Measurements from ENCODE around the gene TCFL5.

TCFL5 gene

GRCh38 chr20:62794007-62794724, 67.5 kb downstream of the TCFL5 start:
- TF ChIP-seq CTCF (IDR thresholded peaks at IDR 0.05) = no peak
- peaks cover 22% of the 10 kb centered on the region for H3K4me1 Mint-ChIP-seq
- no peak overlapping the region for H3K27ac Mint-ChIP-seq
- H3K9me3 Mint-ChIP-seq = no peaks in the 10 kb centered on the region
- peaks cover 17% of the 10 kb centered on the region for H3K36me3 Mint-ChIP-seq (ENCODE audit: low read depth)
- peak overlapping the region; percentile 84 for H3K4me3 Mint-ChIP-seq
- peaks cover 37% of the 10 kb centered on the region for H3K27me3 Mint-ChIP-seq (ENCODE audit: low read depth, poor library complexity)
- peak; percentile 99 for DNase-seq

GRCh38 chr20:62793757-62794006, 67.9 kb downstream of the TCFL5 start:
- H3K36me3 Mint-ChIP-seq (ENCODE audit: low read depth) = peaks cover 12% of the 10 kb centered on the region
- H3K4me1 Mint-ChIP-seq = peaks cover 25% of the 10 kb centered on the region
- no peak overlapping the region for H3K27ac Mint-ChIP-seq
- TF ChIP-seq CTCF (IDR thresholded peaks at IDR 0.05) = no peak
- no peak for DNase-seq
- no peaks in the 10 kb centered on the region for H3K9me3 Mint-ChIP-seq
- H3K4me3 Mint-ChIP-seq = no peak overlapping the region
- peaks cover 40% of the 10 kb centered on the region for H3K27me3 Mint-ChIP-seq (ENCODE audit: low read depth, poor library complexity)

- Mint-ChIP-seq H3K27ac (no peak overlapping the region), H3K9me3 (no peaks in the 10 kb centered on the region), H3K36me3 (ENCODE audit: low read depth) (peaks cover 7% of the 10 kb centered on the region), H3K27me3 (ENCODE audit: low read depth, poor library complexity) (peaks cover 40% of the 10 kb centered on the region), H3K4me3 (no peak overlapping the region), H3K4me1 (peaks cover 27% of the 10 kb centered on the region)
- no peak for DNase-seq
- TF ChIP-seq CTCF (IDR thresholded peaks at IDR 0.05) = no peak
Measured at GRCh38 chr20:62792940-62793756, 68.5 kb downstream of the TCFL5 start.

GRCh38 chr20:62792182-62792939, 69.3 kb downstream of the TCFL5 start:
- Mint-ChIP-seq H3K4me1 (peaks cover 29% of the 10 kb centered on the region), H3K9me3 (no peaks in the 10 kb centered on the region), H3K4me3 (no peak overlapping the region), H3K36me3 (ENCODE audit: low read depth) (peaks cover under 1% of the 10 kb centered on the region), H3K27ac (no peak overlapping the region), H3K27me3 (ENCODE audit: low read depth, poor library complexity) (peaks cover 36% of the 10 kb centered on the region)
- no peak for DNase-seq
- TF ChIP-seq CTCF (IDR thresholded peaks at IDR 0.05) = no peak

GRCh38 chr20:62791301-62792181, 70.1 kb downstream of the TCFL5 start:
- peak; percentile 98 for TF ChIP-seq CTCF (IDR thresholded peaks at IDR 0.05)
- H3K36me3 Mint-ChIP-seq (ENCODE audit: low read depth) = no peaks in the 10 kb centered on the region
- H3K4me3 Mint-ChIP-seq = no peak overlapping the region
- H3K9me3 Mint-ChIP-seq = no peaks in the 10 kb centered on the region
- DNase-seq = peak; percentile 85
- no peak overlapping the region for H3K27ac Mint-ChIP-seq
- H3K4me1 Mint-ChIP-seq = peaks cover 37% of the 10 kb centered on the region
- peaks cover 38% of the 10 kb centered on the region for H3K27me3 Mint-ChIP-seq (ENCODE audit: low read depth, poor library complexity)

Data from nephron progenitor cell (in vitro differentiated cells).